ENCODE measurements around the gene ZNF81.

The ZNF81 gene

DNA sequence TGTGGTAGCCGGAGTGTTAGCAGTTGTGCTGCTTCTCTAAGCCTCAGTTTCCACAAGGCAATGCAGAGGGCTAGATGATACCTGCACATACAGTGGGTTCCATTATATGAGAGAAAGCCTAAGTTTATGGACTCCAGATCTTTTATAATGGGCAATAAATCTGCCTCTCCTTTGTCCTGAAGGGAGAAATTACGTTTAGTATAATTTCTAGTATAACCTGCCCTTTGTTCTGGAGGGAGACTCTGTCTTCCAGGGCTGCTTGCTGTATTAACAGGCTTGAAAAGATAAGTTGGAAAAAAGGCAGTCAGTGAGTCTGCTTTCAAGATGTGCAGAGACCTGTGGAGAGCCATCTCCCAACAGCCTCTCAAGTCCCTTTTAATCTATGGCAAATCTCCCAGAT is 42.8 kb downstream of the ZNF81 start:
- Histone ChIP-seq H3K27ac (ENCODE audit: low read length) (no peak overlapping the region), H3K27me3 (ENCODE audit: low read depth, low read length) (no peaks in the 10 kb centered on the region), H3K36me3 (replicated peaks; ENCODE audit: low read depth, low read length) (peaks cover 36% of the 10 kb centered on the region), H2AFZ (ENCODE audit: low read depth, low read length) (no peak overlapping the region), H3K4me3 (ENCODE audit: low read length) (no peak overlapping the region), H3K9ac (ENCODE audit: low read length) (no peak overlapping the region), H3K79me2 (ENCODE audit: low read length) (no peaks in the 10 kb centered on the region), H3K4me2 (ENCODE audit: low read length) (no peak overlapping the region), H3K9me3 (ENCODE audit: insufficient read depth, low read length) (no peaks in the 10 kb centered on the region), H3K4me1 (ENCODE audit: low read length) (peaks cover 22% of the 10 kb centered on the region), H4K20me1 (ENCODE audit: insufficient read depth, low read length) (no peaks in the 10 kb centered on the region)
- TF ChIP-seq EZH2phosphoT487 (IDR thresholded peaks at IDR 0.05; ENCODE audit: low read depth) = no peak
- TF ChIP-seq, protein P1, sequence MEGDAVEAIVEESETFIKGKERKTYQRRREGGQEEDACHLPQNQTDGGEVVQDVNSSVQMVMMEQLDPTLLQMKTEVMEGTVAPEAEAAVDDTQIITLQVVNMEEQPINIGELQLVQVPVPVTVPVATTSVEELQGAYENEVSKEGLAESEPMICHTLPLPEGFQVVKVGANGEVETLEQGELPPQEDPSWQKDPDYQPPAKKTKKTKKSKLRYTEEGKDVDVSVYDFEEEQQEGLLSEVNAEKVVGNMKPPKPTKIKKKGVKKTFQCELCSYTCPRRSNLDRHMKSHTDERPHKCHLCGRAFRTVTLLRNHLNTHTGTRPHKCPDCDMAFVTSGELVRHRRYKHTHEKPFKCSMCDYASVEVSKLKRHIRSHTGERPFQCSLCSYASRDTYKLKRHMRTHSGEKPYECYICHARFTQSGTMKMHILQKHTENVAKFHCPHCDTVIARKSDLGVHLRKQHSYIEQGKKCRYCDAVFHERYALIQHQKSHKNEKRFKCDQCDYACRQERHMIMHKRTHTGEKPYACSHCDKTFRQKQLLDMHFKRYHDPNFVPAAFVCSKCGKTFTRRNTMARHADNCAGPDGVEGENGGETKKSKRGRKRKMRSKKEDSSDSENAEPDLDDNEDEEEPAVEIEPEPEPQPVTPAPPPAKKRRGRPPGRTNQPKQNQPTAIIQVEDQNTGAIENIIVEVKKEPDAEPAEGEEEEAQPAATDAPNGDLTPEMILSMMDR (IDR thresholded peaks at IDR 0.05; ENCODE audit: low read depth, low read length) = no peak

DNA sequence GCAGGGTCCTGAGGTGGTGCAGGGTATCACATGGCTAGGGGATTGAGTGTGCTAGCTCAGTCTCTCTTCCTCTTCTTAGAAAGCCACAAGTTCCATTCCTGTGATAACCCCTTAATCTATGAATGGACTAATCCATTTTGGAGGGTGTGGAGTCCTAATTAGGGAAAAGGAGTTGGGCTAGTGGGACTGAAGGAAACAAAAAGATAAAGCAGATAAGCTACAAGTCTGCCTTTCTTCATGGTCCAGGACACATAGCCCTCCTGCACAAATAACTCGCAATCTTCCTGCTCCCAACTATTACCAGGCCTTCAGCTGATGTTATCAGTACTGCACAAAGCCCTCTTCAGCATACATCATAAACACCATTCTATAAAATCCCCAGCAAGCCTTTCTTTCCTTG is 44.2 kb downstream of the ZNF81 start:
- no peak overlapping the region for H2AFZ ChIP-seq (ENCODE audit: low read depth, low read length)
- no peak overlapping the region for H3K4me3 ChIP-seq (ENCODE audit: low read length)
- H3K9me3 ChIP-seq (ENCODE audit: insufficient read depth, low read length) = no peaks in the 10 kb centered on the region
- H4K20me1 ChIP-seq (ENCODE audit: insufficient read depth, low read length) = no peaks in the 10 kb centered on the region
- no peak overlapping the region for H3K27ac ChIP-seq (ENCODE audit: low read length)
- H3K27me3 ChIP-seq (ENCODE audit: low read depth, low read length) = no peaks in the 10 kb centered on the region
- H3K36me3 ChIP-seq (replicated peaks; ENCODE audit: low read depth, low read length) = peaks cover 31% of the 10 kb centered on the region
- no peak overlapping the region for H3K9ac ChIP-seq (ENCODE audit: low read length)
- H3K79me2 ChIP-seq (ENCODE audit: low read length) = no peaks in the 10 kb centered on the region
- no peak overlapping the region for H3K4me2 ChIP-seq (ENCODE audit: low read length)
- no peak for TF ChIP-seq EZH2phosphoT487 (IDR thresholded peaks at IDR 0.05; ENCODE audit: low read depth)
- TF ChIP-seq, protein P1 (IDR thresholded peaks at IDR 0.05; ENCODE audit: low read depth, low read length) = no peak
- H3K4me1 ChIP-seq (ENCODE audit: low read length) = peaks cover 22% of the 10 kb centered on the region

DNA sequence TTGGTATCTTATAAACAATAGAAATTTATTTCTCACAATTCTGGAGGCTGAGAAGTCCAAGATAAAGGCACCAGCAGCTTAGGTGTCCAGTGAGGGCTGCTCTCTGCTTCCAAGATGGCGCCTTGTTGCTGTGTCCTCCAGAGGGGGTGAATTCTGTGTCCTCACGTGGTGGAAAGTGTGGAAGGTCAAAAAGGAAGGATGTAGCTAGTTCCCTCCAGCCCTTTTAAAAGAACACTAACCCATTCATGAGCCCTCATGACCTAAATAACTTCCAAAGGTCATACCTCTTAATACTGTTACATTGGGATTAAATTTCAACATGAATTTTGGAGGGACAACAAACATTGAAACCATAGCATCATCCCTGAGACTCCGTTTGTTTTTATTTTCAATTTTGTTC is 48.8 kb downstream of the ZNF81 start:
- Histone ChIP-seq H3K9me3 (ENCODE audit: insufficient read depth, low read length) (no peaks in the 10 kb centered on the region), H3K36me3 (replicated peaks; ENCODE audit: low read depth, low read length) (peaks cover 4% of the 10 kb centered on the region), H3K27ac (ENCODE audit: low read length) (no peak overlapping the region), H2AFZ (ENCODE audit: low read depth, low read length) (no peak overlapping the region), H4K20me1 (ENCODE audit: insufficient read depth, low read length) (no peaks in the 10 kb centered on the region), H3K27me3 (ENCODE audit: low read depth, low read length) (no peaks in the 10 kb centered on the region), H3K4me2 (ENCODE audit: low read length) (no peak overlapping the region), H3K4me1 (ENCODE audit: low read length) (no peaks in the 10 kb centered on the region), H3K9ac (ENCODE audit: low read length) (no peak overlapping the region), H3K4me3 (ENCODE audit: low read length) (no peak overlapping the region), H3K79me2 (ENCODE audit: low read length) (no peaks in the 10 kb centered on the region)
- TF ChIP-seq EZH2phosphoT487 (IDR thresholded peaks at IDR 0.05; ENCODE audit: low read depth) = no peak
- TF ChIP-seq, protein P1 (IDR thresholded peaks at IDR 0.05; ENCODE audit: low read depth, low read length) = no peak

DNA sequence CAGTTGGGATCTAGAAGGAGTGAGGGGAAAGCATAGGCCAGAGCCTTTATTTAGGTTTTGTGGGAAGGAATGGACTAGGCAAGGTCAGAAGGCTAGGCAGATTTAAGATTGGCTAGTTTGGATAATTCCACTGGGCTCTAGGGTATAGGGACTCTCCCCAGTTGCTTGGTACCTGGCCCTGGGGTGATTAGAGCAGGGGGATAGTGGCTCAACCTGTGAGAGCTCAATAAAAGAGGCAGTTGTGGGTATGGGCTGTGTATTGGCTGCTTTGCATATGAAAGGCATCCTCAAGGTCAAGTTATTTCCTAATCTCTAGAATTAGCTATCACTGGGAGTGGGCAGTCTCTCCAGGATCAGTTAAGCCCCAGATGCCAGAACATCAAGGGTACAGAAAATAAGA is 61.3 kb downstream of the ZNF81 start:
- Histone ChIP-seq H3K9me3 (ENCODE audit: insufficient read depth, low read length) (no peaks in the 10 kb centered on the region), H3K36me3 (replicated peaks; ENCODE audit: low read depth, low read length) (peaks cover 2% of the 10 kb centered on the region), H3K79me2 (ENCODE audit: low read length) (no peaks in the 10 kb centered on the region), H3K27me3 (ENCODE audit: low read depth, low read length) (no peaks in the 10 kb centered on the region), H4K20me1 (ENCODE audit: insufficient read depth, low read length) (no peaks in the 10 kb centered on the region), H3K4me3 (ENCODE audit: low read length) (no peak overlapping the region), H3K4me2 (ENCODE audit: low read length) (no peak overlapping the region), H2AFZ (ENCODE audit: low read depth, low read length) (no peak overlapping the region), H3K27ac (ENCODE audit: low read length) (no peak overlapping the region), H3K9ac (ENCODE audit: low read length) (no peak overlapping the region), H3K4me1 (ENCODE audit: low read length) (peaks cover 8% of the 10 kb centered on the region)
- TF ChIP-seq, protein P1 (IDR thresholded peaks at IDR 0.05; ENCODE audit: low read depth, low read length) = no peak
- TF ChIP-seq EZH2phosphoT487 (IDR thresholded peaks at IDR 0.05; ENCODE audit: low read depth) = no peak

Data from OCI-LY3 (cell line).